Measurements from ENCODE around the gene GRM8.

Gene GRM8

GRCh38 chr7:126449611-126450268 lies 803.0 kb downstream of the GRM8 start:
- no peaks in the 10 kb centered on the region for H3K27me3 ChIP-seq (ENCODE audit: control insufficient read depth, insufficient read depth, low read length, poor library complexity, severe bottlenecking)
- H3K36me3 ChIP-seq (ENCODE audit: control insufficient read depth, insufficient read depth, low read length), result no peaks in the 10 kb centered on the region
- H3K9me3 ChIP-seq (ENCODE audit: control insufficient read depth, low read length), result no peaks in the 10 kb centered on the region
- H3K4me3 ChIP-seq (ENCODE audit: insufficient read depth, low read depth, low read length), result no peak overlapping the region
- H3K27ac ChIP-seq (ENCODE audit: insufficient read depth, low read depth, low read length, poor library complexity, severe bottlenecking), result no peak overlapping the region
- no peaks in the 10 kb centered on the region for H3K4me1 ChIP-seq (ENCODE audit: control insufficient read depth, insufficient read depth, low read length)
- WGBS, 2 experiments, result 92 to 96% methylated on average over 3 of the region's 3 CpGs

DNA sequence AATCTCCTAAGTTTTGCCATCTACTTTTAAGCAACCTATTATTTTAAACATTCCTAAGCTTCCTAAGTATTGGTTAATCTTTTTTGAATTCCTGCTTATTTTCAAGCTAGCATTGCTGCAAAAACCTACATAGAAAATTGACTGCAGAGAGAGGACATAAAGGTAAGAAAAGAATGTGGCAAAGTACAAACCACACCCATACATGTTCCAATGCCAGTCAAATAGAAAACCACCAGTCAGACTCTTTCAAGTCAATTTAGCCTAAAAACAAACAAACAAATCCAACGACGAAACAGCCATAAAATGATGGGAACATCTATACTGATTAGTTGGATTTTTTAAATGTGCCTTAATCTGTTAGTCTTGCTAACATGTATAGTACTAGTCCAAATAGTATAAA lies 804.8 kb downstream of the GRM8 start:
- no peak overlapping the region for H3K27ac ChIP-seq (ENCODE audit: insufficient read depth, low read depth, low read length, poor library complexity, severe bottlenecking)
- no peaks in the 10 kb centered on the region for H3K27me3 ChIP-seq (ENCODE audit: control insufficient read depth, insufficient read depth, low read length, poor library complexity, severe bottlenecking)
- no CpG with 5 or more reads among the region's 2 CpGs for WGBS, 2 experiments
- no peaks in the 10 kb centered on the region for H3K36me3 ChIP-seq (ENCODE audit: control insufficient read depth, insufficient read depth, low read length)
- no peaks in the 10 kb centered on the region for H3K9me3 ChIP-seq (ENCODE audit: control insufficient read depth, low read length)
- H3K4me1 ChIP-seq (ENCODE audit: control insufficient read depth, insufficient read depth, low read length), result no peaks in the 10 kb centered on the region
- no peak overlapping the region for H3K4me3 ChIP-seq (ENCODE audit: insufficient read depth, low read depth, low read length)

GRCh38 chr7:126445991-126446390 lies 806.8 kb downstream of the GRM8 start:
- Histone ChIP-seq H3K4me3 (ENCODE audit: insufficient read depth, low read depth, low read length) (no peak overlapping the region), H3K27ac (ENCODE audit: insufficient read depth, low read depth, low read length, poor library complexity, severe bottlenecking) (no peak overlapping the region), H3K9me3 (ENCODE audit: control insufficient read depth, low read length) (no peaks in the 10 kb centered on the region), H3K36me3 (ENCODE audit: control insufficient read depth, insufficient read depth, low read length) (no peaks in the 10 kb centered on the region), H3K27me3 (ENCODE audit: control insufficient read depth, insufficient read depth, low read length, poor library complexity, severe bottlenecking) (no peaks in the 10 kb centered on the region), H3K4me1 (ENCODE audit: control insufficient read depth, insufficient read depth, low read length) (no peaks in the 10 kb centered on the region)
- 97 to 99% methylated on average over 6 of the region's 6 CpGs for WGBS, 2 experiments

DNA sequence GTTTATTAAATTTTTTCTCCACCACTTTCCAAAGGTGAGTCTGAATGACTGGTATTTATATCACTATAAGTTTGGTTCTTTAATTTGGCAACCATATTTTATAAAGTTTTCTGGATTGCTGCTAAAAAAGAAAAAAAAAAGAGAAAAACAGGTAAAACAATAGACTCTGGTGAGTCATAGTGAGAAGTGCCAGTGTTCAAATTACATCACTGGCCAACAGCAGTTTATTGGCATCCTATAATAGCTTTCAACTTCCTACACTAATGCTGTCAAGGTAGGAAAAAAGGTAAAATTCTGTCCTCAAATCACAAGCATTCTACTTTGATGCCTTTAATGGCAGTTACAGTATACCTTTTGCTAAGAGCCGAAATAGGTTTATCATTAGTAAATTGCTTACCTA lies 808.8 kb downstream of the GRM8 start:
- no peaks in the 10 kb centered on the region for H3K4me1 ChIP-seq (ENCODE audit: control insufficient read depth, insufficient read depth, low read length)
- H3K27ac ChIP-seq (ENCODE audit: insufficient read depth, low read depth, low read length, poor library complexity, severe bottlenecking), result no peak overlapping the region
- 100% methylated on average over 1 of the region's 1 CpG for WGBS, 2 experiments
- no peaks in the 10 kb centered on the region for H3K27me3 ChIP-seq (ENCODE audit: control insufficient read depth, insufficient read depth, low read length, poor library complexity, severe bottlenecking)
- H3K9me3 ChIP-seq (ENCODE audit: control insufficient read depth, low read length), result no peaks in the 10 kb centered on the region
- H3K4me3 ChIP-seq (ENCODE audit: insufficient read depth, low read depth, low read length), result no peak overlapping the region
- H3K36me3 ChIP-seq (ENCODE audit: control insufficient read depth, insufficient read depth, low read length), result no peaks in the 10 kb centered on the region

DNA sequence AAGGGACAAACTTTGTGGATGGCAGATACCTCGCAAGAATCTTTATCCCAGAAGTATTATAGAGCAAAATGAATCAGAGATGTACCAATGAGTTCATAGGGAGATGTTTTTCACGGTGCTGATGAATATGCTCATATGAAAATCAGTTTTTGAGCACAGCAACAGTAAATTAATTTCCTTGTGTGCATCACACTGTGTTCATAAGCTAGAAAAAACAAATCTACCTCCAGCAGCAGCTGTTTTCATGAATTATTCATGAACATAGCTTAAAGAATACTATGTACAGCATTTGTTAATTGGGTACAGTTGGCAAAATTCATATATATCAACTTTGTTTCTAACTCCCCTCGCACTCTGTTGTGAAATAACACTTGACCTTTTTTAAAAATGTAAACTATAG lies 809.8 kb downstream of the GRM8 start:
- Histone ChIP-seq H3K27me3 (ENCODE audit: control insufficient read depth, insufficient read depth, low read length, poor library complexity, severe bottlenecking) (no peaks in the 10 kb centered on the region), H3K36me3 (ENCODE audit: control insufficient read depth, insufficient read depth, low read length) (no peaks in the 10 kb centered on the region), H3K27ac (ENCODE audit: insufficient read depth, low read depth, low read length, poor library complexity, severe bottlenecking) (no peak overlapping the region), H3K4me1 (ENCODE audit: control insufficient read depth, insufficient read depth, low read length) (no peaks in the 10 kb centered on the region), H3K4me3 (ENCODE audit: insufficient read depth, low read depth, low read length) (no peak overlapping the region), H3K9me3 (ENCODE audit: control insufficient read depth, low read length) (no peaks in the 10 kb centered on the region)
- 94 to 97% methylated on average over 3 of the region's 3 CpGs for WGBS, 2 experiments

DNA sequence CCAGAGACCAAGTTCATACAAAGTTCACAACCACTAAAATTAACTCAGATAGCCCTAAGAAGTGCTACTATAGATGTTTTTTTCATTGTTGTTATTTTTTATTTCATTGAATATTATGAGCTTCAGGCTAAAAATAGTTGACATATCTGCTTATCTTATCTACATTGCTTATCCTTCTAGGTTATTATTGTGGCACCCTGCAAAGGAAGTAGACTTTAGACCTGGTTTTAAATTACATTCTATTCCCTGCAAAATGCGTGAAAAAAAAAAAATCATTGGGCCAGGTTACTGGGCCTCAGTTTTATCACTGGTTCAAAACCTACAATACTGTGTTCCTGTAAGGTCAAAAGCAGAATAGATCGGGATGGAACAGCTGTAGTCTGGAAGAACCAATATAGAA lies 811.0 kb downstream of the GRM8 start:
- 94 to 97% methylated on average over 2 of the region's 2 CpGs for WGBS, 2 experiments
- H3K9me3 ChIP-seq (ENCODE audit: control insufficient read depth, low read length), result no peaks in the 10 kb centered on the region
- H3K36me3 ChIP-seq (ENCODE audit: control insufficient read depth, insufficient read depth, low read length), result no peaks in the 10 kb centered on the region

GRCh38 chr7:126440542-126440941 lies 812.2 kb downstream of the GRM8 start:
- Histone ChIP-seq H3K27me3 (ENCODE audit: control insufficient read depth, insufficient read depth, low read length, poor library complexity, severe bottlenecking) (no peaks in the 10 kb centered on the region), H3K4me3 (ENCODE audit: insufficient read depth, low read depth, low read length) (no peak overlapping the region), H3K9me3 (ENCODE audit: control insufficient read depth, low read length) (no peaks in the 10 kb centered on the region), H3K4me1 (ENCODE audit: control insufficient read depth, insufficient read depth, low read length) (no peaks in the 10 kb centered on the region), H3K36me3 (ENCODE audit: control insufficient read depth, insufficient read depth, low read length) (no peaks in the 10 kb centered on the region), H3K27ac (ENCODE audit: insufficient read depth, low read depth, low read length, poor library complexity, severe bottlenecking) (no peak overlapping the region)
- 82 to 89% methylated on average over 1 to 2 of the region's 2 CpGs for WGBS, 2 experiments

More for the DNA sequence above, 811.0 kb downstream of the GRM8 start:
- no peak overlapping the region for H3K4me3 ChIP-seq (ENCODE audit: insufficient read depth, low read depth, low read length)
- no peak overlapping the region for H3K27ac ChIP-seq (ENCODE audit: insufficient read depth, low read depth, low read length, poor library complexity, severe bottlenecking)
- no peaks in the 10 kb centered on the region for H3K4me1 ChIP-seq (ENCODE audit: control insufficient read depth, insufficient read depth, low read length)
- no peaks in the 10 kb centered on the region for H3K27me3 ChIP-seq (ENCODE audit: control insufficient read depth, insufficient read depth, low read length, poor library complexity, severe bottlenecking)

DNA sequence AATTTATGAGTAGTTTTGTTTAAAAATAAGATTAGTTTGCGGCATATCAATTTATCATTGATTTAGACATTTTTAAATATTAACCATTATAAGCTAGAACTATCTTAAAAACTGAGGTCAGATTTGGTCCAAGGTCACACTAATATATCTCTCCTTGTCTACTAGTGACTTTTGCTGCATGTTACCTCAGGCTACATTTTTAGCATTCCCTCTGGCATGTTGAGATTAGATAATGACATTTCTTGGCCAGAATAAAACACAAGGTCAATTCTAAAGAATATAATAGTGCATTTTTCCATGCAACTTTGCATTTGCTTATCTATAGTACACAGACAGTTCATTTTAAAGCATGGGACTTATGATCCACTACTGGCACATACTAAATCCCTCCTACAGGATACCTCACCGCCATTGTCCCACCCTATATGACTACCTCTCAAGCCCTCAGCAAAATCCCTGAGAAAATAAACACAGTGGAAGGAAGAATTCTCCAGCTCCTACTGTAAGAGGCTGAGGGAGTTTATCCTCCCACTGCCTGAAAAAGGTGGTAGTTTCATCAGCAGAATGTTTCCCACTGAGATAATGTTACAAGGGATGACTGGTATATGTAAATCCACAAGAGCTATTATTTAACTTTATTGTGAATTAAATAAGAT lies 816.4 kb downstream of the GRM8 start:
- H3K27ac ChIP-seq (ENCODE audit: insufficient read depth, low read depth, low read length, poor library complexity, severe bottlenecking), result no peak overlapping the region
- no peak overlapping the region for H3K4me3 ChIP-seq (ENCODE audit: insufficient read depth, low read depth, low read length)
- 44% methylated on average over 1 of the region's 2 CpGs; no CpG with 5 or more reads in 1 of the 2 experiments for WGBS, 2 experiments
- H3K27me3 ChIP-seq (ENCODE audit: control insufficient read depth, insufficient read depth, low read length, poor library complexity, severe bottlenecking), result no peaks in the 10 kb centered on the region
- H3K36me3 ChIP-seq (ENCODE audit: control insufficient read depth, insufficient read depth, low read length), result no peaks in the 10 kb centered on the region
- H3K4me1 ChIP-seq (ENCODE audit: control insufficient read depth, insufficient read depth, low read length), result no peaks in the 10 kb centered on the region
- H3K9me3 ChIP-seq (ENCODE audit: control insufficient read depth, low read length), result no peaks in the 10 kb centered on the region

GRCh38 chr7:126426652-126427051 lies 826.1 kb downstream of the GRM8 start:
- H3K36me3 ChIP-seq (ENCODE audit: control insufficient read depth, insufficient read depth, low read length), result no peaks in the 10 kb centered on the region
- WGBS, 2 experiments, result 96% methylated on average over 1 of the region's 1 CpG; no CpG with 5 or more reads in 1 of the 2 experiments
- H3K4me1 ChIP-seq (ENCODE audit: control insufficient read depth, insufficient read depth, low read length), result no peaks in the 10 kb centered on the region
- no peaks in the 10 kb centered on the region for H3K27me3 ChIP-seq (ENCODE audit: control insufficient read depth, insufficient read depth, low read length, poor library complexity, severe bottlenecking)
- H3K9me3 ChIP-seq (ENCODE audit: control insufficient read depth, low read length), result no peaks in the 10 kb centered on the region
- H3K27ac ChIP-seq (ENCODE audit: insufficient read depth, low read depth, low read length, poor library complexity, severe bottlenecking), result no peak overlapping the region
- H3K4me3 ChIP-seq (ENCODE audit: insufficient read depth, low read depth, low read length), result no peak overlapping the region

DNA sequence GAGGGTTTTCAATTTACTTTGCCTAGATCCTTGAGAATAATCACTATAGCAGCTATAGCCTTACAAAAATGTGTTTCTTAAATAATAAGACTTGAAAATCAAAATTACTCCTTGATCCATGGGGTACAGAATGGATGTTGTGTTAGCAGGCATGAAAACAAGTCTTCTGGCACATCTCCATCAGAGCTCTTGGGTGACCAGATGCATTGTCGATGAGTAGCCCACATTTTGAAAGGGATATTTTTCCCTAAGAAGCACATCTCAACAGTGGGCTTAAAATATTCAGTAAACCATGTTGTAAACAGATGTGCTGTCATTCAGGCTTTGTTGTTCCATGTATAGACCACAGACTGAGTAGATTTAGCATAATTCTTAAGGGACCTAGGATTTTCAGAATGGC lies 827.8 kb downstream of the GRM8 start:
- Histone ChIP-seq H3K9me3 (ENCODE audit: control insufficient read depth, low read length) (no peaks in the 10 kb centered on the region), H3K4me1 (ENCODE audit: control insufficient read depth, insufficient read depth, low read length) (no peaks in the 10 kb centered on the region), H3K4me3 (ENCODE audit: insufficient read depth, low read depth, low read length) (no peak overlapping the region), H3K36me3 (ENCODE audit: control insufficient read depth, insufficient read depth, low read length) (no peaks in the 10 kb centered on the region), H3K27me3 (ENCODE audit: control insufficient read depth, insufficient read depth, low read length, poor library complexity, severe bottlenecking) (no peaks in the 10 kb centered on the region), H3K27ac (ENCODE audit: insufficient read depth, low read depth, low read length, poor library complexity, severe bottlenecking) (no peak overlapping the region)
- WGBS, 2 experiments, result 90 to 95% methylated on average over 1 of the region's 1 CpG
